Stimulated activated CD8-positive, alpha-beta memory T cell treated with anti-CD3 and anti-CD28 coated beads, Interleukin-4, amount 100 ng/mL, for 1 hour (primary cell): ENCODE measurements around the gene NDRG2.

Experiments used
- DNase-seq, 2 donors: peaks; one replicate each; pipeline ENCODE4 v3.0.0-alpha.2; 2020; ENCODE audit warnings: low read depth in 2 of 2, low spot score in 1 of 2

NDRG2 gene

DNA sequence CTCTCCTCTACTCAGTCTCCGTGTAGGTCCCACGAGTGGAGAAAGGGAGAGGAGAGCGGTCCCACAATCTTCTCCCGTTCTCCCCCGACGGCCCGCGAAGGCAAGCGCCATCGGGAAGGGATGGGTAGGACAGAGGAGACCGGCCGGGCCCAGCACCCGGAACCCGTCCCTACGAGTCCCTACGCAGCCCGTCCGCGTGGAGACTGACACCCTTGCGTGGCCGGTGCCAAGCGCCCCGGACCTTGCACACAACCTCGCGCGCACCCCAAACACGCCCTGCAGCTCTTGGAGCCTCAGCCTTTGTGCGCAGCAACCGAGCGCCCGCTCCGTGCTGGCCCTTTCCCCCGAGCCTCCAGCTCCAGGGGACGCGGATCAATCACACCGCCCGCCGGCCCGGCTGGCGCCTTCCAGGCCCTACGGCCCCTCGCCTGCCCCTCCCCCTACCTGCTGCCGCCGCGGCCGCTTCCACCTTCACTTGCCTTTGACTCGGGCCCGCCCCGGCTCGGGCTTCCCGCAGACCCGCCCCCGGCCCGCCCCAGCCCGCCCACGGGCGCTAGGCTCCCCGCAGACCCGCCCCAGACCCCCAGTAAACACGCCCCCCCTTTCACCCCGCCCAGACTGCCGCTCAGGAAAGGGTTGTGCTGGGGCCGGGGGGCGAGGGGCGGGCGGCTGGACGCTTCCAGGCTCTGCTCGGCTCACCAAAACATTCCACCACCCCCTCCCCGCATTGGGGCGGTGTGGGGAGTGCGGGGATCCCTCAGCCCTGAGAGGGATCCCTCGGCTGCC, at the start of gene NDRG2:
Gene NDRG2 (minus strand): TSS at position 477 of the 786 bp plus-strand sequence. CDS start 1,746 bp downstream, outside the sequence.
- DNase-seq = peak; percentile 55 to 59

DNA sequence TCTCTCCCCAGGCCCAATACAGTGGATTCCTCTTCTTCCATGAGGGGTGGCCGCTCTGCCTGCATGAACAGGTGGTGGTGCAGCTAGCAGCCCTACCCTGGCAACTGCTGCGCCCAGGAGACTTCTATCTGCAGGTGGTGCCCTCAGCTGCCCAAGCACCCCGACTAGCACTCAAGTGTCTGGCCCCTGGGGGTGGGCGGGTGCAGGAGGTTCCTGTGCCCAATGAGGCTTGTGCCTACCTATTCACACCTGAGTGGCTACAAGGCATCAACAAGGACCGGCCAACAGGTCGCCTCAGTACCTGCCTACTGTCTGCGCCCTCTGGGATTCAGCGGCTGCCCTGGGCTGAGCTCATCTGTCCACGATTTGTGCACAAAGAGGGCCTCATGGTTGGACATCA, 49.1 kb upstream of the NDRG2 start:
- no peak for DNase-seq

DNA sequence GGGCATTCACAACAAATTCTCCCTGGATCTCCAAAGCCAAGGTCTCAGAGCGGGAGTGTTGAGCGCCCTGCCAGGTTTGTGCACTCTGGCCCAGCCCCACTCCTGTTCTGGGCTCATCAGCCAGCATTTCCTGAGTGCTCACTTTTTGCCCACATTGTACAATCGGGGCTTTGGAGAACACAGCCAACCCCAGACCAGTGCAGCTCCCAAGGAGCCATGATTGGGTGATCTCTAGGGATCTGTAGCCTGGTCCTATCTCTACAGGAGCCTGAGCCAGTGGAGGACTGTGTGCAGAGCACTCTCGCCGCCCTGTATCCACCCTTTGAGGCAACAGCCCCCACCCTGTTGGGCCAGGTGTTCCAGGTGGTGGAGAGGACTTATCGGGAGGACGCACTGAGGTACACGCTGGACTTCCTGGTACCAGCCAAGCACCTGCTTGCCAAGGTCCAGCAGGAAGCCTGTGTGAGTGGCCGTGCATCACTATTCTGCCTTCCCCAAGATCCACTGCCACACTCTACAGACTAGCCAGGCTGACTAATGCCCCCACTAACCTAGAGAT, 48.0 kb upstream of the NDRG2 start:
- DNase-seq = no peak

DNA sequence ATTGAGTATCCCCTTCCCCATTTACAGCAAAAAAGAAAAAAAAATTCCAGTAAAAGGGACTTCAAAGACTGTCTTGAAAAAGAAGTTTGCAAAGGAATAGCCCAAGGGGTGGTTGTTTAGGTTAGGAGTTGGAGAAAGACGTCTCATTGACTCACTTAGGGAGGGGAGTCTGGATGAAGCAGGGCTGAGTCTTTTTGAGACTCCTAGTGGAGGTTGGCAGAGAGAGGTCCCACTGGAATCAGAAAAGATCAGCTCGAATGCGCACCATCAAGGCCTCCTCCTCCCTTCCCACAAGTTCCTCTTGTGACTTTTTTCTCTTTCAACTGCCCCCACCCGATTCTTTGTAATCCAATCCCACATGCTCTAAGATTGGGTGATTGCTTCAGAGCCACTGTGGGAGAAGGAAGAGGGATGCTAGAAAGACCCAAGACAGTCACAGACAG, 47.2 kb upstream of the NDRG2 start:
- DNase-seq = no peak

DNA sequence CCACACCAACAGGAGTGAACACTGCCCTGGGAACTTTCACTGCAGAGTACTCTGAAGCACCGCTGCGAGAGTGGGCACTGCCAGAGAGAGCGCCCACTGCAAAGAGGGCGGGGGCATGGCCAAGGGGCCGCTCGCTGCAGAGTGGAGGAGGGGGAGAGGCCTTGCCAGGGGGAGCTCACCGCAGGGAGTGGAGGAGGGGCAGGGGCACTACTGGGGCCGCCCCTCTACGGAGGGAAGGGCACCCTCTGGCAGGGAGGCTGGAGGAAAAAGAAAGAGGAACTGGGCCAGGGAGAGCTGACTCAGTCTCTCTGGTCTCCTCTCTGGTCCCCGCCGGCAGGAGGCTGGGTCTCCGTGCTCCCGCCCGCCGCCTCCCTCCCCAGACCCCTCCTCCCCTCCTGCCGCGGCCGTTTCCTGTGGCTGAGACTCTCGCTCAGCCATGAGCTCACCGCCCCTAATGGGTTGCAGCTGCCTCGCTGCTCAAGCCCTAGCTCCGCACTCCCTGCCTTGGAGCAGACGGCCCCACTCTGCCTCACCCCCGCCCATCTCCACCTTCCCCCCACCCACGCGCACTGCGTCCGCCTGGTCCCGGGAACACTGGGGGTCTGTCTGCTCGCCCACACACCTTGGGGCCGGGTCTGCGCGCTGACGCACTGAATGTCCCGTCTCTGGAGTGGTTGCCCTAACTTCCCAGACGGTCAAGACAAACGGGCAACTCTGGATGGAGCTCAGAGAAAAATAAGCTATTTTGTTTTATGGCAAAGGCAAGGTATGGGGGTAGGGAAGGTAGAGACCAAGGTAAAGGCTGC, 46.6 kb upstream of the NDRG2 start:
- DNase-seq = no peak

DNA sequence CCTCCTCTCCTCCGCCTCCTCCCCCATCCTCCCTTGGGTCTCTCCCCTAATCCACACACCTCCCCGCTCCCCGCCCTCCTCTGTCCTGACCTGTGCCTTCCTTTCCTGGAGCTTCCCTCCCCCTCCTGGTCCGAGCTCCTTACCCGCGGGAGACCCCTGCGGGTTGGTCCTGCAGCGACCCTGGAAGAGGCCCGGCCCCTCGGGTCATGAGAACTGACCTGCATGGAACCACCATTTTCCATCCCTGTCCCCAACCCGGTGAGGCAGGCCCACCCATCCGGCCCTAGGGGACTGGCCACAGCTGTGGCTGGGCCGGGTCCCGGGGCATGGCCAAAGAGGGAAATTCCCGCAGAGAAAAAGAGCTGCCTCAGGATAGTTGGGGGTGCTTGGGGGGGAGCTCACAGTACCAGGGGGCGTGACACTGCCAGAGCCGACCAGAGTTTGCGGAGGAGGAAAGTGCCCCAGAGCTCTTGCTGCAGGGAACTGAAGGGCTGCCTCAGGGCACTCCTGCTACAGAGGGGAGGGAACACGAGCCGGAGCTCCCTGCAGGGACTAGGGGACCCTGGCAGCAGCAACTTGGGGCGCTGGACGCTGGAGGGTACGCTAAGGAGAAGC, 45.9 kb upstream of the NDRG2 start:
- DNase-seq = no peak

DNA sequence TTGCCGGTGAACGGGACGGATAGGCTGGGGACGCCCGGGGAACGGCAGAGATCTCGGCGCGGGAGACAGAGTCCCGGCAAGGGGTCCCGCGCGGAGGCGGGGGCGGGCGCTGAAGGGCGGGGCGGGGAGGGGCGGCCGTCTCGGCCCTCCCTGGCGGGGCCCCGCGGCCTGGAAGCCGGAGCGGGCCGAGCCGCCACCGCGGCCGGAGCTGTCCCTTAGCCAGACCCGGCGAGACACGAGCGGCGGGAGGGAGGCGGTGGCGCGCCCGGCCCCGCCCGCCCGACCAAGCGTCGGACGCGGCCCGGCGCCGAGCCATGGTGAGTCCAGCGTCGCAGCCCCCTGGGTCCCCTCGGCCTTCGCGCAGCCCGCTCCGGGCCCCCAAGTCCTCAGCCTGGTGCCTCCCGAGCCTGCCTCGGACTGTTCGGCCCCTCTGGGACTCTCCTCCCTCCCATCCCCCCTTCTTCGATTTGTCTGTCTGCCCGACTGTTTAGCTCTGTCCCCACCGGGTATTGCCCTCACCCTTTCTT, 45.3 kb upstream of the NDRG2 start, which contains the start of gene ARHGEF40:
Gene ARHGEF40 (plus strand): TSS at position 222 of the 527 bp plus-strand sequence. CDS start 93 bp downstream, at position 315.
- DNase-seq = no peak

DNA sequence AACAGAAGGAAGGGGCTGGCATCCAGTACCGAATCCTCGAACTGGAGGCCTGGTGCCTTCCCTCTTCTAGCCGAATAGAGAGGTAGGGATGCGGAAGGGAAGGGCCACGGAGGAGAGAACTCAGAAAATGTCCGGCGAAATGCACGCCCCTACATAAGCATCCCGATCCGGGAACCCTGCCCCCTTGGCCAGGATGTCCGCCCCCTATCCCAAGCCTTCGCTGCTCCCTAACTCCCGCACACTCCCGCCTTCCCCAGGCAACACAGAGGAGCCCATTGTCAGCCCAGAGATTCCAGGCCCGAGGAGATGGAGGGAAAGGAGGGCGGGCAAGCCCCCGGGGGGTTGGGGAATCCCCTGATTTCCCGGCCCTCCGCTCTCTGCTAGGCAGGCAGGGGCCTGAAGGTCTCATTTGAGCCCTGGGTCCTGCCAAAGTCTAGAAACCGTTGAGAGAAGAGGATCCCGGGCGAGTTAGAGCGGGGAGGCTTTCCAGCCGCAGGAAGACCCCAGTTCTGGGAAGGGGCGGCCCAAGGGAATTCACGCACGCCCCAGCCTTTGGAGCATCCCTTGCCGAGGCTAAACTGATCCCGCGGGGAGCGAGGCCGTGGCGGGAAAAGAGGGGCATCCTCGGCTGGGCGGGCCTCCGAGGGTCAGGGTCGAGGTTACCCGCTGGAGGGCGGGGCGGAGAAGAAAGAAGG, 44.7 kb upstream of the NDRG2 start:
- DNase-seq = no peak

DNA sequence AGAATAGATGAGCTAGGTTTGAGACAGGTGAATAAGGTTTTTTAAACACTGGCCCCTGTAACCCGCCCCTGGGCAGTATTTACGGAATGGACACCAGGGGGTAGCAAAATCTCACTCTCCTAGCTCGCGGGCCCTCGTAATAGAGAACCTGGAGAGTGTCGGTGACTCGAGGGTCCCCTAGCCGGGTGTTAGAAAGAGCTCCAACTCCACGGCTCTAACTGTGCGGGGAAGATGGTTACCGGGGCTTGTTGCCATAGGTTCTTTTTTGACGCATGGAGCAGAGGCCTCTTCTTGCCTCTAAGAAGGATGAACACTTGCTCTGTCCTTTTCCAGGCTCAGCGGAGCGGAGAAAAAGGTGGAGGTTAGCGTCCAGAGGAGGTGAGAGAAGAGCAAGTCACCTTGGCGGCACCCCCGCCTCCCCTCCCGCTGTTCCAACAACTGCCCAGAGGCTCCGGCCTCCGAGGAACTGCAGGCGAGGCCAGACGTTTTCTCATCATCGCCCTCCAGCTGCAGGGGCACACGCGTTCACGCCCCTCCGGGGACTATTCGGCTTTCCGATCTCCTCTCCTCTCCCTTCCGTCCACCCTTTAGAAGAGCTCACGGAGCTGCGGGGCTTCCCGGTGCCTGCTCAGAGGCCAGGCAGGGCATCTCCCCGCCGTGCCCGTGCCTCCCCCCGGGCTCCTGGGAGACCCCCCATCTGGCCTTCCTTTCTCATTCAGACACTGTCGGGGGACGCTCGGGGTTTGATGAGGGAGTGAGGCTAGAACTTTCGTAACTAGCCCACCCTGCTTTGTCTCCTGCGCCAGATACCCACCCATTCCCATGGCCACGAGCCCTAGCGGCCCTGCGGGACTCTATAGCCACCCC, 43.9 kb upstream of the NDRG2 start:
- no peak for DNase-seq

DNA sequence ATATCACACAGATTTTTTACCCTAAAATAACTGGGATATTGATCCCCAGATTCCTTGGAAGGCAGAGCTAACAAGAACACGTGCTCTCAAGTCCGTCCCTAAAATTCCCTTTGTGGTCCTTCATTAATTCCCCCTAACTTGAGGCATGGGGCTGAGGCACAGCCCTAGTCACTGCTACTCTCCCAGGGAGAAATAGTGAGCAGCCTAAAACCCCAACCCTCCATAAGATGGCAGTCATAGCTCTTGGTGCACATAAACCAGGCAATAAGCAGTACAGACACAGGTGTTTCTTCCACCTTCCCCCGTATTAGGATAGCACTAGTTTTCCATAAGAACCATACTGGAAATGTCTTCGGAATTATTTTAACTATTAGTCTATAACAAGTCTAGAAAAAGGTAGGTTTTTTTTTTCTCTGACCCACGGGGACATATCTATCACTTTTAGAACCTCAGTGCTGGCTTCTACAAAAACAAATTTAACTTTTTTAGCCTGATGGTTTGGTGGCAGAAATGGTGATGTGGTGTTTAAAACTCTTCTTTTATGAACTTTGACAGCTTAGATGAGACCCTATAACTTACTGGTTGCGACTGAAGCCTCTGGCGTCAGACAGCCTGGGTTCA, 42.1 kb upstream of the NDRG2 start:
- no peak for DNase-seq

DNA sequence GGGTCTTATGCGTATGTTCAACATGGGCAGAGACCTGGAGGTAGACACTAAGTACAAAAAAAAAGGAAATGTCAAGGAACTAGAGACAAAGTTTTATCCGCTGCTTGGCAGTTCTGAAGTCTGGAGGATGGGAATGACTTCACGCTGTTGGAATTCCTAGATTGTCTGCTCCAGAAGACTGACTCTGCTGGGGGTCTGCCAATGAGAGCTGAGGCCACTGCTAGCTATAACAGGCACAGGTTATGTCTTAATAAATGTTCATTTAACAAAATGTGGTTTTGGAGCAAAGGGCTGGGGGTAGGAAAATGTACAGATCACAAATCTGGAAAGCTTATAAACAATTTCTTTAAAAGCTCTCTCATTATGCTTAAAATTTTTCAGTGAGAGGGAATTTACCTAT, 38.6 kb upstream of the NDRG2 start:
- DNase-seq = no peak

DNA sequence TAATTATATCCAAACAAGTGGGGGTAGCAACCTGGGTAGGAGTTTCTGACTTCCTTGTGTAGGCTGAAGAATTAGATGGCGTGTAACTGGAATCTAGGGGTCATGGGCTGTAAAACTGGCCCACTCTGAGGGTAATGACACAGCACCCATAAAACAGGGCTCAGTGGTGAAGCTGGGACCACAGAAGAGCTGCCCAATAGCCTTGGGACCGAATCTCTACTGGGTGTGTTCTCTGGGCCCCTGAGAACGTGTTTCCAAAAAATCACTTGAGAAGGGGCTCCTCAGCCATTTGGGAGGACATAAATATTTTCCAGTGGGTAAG, 36.4 kb upstream of the NDRG2 start:
- no peak for DNase-seq

DNA sequence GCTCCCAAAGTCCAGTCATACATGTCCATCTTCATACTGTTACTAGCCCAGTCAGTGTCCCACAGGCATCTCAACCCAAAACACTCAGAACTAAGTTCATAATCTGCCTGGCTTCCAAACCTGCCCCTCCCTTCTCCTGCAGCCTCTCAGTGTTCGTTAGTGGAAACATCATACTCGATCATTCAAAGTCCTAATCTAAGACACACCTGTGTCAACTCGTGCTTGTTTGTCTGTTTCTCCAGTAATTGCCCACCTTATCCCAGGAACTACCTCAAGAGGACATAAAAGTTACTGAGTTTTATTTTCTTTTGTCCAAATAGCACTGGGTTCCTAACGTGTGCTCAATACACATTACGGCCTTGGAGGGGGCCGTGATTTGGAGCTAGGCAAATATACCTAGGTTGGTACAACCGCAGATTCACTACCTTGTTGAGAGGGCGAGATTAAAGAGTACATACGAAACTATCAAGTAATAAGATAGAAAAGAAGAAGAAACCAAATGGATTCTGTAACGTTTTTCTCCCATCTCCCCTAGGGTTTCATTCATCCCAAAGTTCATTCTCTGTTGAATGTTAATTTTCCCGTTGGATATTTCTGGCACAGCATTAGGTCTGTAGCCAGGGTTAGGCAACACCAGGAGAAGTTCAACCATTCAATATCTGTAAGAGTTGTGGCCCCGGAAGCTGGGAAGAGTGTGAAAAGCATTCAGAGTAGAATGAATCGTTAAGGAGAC, 35.9 kb upstream of the NDRG2 start:
- DNase-seq = no peak

DNA sequence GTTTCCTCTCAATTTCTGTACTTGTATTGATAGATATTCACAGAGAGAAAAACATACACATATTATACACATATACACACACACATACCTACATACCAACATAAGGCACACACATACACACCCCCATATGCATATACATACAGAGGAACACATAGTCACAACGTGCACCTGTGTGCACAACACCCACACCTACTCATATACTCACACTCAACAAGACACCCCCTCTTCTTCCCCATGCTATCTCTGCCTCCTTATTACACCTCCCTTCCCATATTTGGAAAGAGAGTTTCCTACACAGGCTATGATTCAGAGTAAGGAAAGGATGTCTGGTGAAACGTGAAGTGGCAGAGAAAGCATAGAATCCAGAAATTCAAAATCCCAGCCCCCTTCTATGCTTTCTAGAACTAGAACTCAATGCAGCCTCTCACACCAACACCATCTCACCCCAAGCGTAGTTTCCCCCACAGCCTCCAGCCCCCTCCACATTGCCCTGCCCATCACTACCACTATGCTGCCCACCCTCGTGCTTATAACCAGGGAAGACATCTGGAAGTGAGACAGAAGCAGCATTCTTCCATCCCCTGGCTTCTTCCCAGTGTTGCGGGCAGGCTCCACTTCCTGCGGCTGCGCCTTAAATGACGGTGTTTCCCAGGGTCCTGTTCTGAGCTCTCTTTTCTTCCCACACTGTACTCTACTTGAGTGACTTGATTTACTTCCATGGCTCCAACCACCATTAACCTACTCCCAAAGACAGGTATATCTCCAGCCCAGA, 35.2 kb upstream of the NDRG2 start:
- DNase-seq = no peak

DNA sequence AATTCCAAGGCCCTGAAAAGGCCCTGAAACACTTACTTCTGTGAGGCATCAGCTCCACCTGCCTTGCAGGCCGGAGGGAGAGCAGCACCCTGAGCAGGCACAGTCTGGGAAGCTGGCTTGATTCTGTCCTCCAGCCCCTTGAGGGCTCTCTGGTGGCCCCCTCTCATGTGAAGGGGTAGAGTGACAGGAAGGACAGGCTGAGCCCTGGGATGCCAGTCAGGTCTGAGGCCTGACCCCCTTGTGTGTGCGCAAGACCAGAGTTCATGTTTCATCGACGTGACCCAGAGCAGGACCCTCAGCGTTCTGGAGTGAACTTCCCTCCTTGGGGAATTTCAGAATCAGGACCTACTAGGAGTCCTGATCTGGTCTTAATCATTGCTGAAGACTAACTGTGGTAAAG, 34.0 kb upstream of the NDRG2 start:
- DNase-seq = no peak

DNA sequence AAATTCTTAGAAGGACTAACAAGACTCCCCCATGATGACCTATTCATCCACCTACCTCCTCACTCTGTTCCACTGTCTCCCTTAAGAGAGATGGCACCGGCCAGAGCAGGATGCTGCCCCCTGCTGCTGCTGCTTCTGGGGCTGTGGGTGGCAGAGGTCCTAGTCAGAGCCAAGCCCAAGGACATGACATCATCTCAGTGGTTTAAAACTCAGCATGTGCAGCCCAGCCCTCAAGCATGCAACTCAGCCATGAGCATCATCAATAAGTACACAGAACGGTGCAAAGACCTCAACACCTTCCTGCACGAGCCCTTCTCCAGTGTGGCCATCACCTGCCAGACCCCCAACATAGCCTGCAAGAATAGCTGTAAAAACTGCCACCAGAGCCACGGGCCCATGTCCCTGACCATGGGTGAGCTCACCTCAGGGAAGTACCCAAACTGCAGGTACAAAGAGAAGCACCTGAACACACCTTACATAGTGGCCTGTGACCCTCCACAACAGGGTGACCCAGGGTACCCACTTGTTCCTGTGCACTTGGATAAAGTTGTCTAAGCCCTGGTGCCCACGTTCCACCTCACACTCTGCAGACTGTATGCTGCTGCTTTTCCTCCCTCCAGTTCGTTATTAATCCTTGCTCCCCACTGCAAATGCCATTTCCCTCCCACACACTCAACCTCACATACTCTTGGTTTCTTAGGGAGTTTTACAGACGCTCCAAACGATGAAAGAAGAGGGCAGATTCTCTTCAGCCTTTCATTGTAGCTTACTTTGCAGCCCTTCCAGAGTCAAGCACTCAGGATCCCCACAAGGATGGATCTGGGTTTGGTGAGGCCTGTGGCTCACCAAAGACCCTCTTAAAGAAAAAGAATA, 33.2 kb upstream of the NDRG2 start, which contains the start of gene RNASE8:
Gene RNASE8 (plus strand): TSS at position 20 of the 873 bp plus-strand sequence. CDS start 71 bp downstream, at position 91.
- no peak for DNase-seq
